HG03558 (cell line): Measurements from ENCODE around the gene CKS1B.

Source experiments
- ATAC-seq: cut with Tn5 transposase; IDR thresholded peaks from one replicate; pipeline ENCODE4 v1.9.1; 2021; ENCODE audit warnings: moderate number of reproducible peaks; ENCODE audit not compliant: unreplicated experiment; ENCODE audit errors: extremely low read depth

The CKS1B gene

DNA sequence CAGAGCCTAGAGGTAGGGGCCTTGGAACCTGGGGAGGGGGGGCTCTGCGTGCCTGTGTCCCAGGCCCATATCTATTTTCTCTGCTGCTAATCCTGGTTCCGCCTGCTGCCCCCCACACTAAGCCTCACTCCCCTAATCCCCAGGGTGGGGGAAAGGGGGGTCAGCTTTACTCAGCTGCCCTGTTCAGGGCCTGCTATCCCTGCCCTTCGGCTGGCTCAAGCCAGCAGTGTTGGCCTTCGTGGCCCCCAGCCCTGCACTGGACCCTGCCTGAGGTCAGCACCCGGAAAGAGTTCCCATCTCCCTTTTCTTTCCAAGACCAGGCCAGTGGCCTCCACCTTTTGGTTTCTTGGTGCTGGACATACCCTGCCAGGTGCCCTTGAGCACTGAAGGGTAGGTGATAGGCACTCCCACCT, 36.5 kb downstream of the CKS1B start:
- no peak for ATAC-seq

DNA sequence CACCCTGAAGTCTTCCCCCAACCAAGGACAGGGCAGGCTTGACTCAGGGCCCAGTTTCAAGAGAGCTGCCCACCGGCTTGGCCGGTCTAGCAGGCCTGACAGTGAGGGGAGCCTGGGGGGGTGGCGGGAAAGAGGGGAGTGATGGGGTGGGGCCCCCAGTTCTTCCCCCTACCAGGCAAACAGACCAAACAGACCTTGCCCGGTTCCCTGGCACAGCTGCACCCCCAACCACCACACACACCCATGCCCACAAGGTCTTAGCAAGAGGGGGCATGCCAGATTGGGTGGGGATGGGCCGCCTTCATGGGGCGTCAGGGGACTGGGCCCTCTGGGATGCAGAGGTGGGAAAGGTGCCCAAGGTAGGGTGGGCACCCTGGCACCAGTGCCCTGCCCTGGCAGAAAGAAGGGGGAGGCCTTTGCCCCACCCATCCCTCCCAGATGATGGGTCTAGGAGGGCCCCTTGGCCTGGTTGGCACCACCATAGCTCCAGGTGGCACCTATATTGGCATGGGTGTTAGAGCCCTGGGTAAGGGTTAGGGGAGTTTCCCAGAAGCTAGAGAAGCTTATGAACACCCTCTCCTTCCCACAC, 37.0 kb downstream of the CKS1B start:
- no peak for ATAC-seq

DNA sequence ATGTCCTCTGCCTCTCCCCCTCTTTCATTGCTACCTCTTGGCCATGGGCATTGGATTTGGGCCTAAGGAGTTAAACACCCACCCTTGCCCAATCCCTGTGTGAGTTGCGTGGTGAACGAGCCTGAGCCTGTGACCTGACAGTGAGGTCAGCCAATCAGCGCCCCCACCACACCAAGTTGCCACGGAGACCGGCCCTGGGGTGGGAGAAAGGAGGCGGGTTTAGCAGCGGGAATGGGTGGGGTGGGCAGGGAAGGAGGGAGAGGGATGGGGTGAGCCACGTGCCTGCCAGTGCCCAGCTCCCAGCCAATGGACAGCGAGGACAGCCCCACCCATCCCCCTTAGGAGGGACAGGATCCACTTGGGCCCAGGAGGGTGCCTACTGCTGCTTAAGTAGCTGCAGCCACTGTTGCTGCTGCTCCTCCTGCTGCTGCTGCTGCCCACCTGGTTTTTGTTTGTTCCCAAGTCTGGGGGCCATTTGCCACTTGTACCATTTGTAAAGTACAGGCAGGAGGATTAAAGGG, 37.6 kb downstream of the CKS1B start:
- no peak for ATAC-seq

DNA sequence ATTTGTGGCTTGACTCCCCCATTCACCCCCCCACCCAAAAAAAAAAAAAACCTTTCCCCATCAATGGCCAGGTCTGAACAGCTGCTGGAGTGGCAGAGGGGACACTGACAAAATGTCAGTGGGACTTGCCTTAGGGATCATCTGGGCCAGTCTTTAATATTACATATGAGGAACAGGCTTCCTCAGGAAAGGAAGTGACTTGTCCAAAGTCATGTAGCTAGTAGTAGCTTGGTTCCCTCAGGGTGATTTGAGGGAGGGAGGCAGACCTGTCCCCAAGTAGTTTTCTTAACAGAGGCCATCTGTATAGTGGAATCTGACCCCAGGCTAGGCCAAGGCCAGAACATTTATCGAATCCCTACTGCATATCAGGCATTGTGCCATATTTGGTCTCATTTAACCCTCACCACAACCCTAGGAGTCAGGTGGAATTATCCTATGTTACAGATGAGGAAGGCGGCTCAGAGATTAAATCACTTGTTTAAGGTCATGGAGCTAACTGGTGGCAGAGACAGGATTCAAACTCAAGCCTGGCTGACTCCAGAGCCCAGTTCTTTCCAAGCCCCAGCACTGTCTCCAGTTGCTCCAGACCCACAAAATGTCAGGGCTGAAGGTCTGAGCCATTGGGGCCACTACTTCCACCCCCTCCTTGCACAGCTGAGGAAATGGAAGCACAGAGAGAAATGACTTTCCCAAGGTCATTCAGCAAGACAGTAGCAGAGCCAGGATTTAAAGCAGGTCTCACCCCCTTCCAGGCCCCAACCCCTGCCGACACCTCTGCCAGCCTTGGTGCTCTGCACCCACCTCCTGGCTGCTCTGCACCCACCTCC, 38.5 kb downstream of the CKS1B start:
- no peak for ATAC-seq

DNA sequence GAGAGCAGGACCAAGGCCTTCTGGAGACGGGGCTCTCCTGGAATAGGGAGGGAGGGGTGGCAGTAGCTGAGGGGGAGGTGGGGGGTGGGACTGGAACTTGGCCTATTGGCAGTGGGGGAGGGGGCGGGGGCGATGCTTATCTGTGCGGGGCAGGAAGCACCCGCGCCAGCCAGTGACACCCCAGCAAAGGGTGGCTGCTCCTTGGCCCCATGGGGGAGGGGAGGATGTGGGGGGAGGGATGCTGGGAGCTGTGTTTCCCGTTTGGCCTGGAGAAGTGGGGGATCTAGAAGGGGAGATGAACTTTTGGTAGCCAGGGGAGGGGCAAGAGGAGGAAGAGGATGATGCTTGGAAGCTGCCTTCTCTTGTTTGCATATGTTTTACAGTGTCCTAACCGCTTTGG, 39.2 kb downstream of the CKS1B start:
- ATAC-seq = no peak

DNA sequence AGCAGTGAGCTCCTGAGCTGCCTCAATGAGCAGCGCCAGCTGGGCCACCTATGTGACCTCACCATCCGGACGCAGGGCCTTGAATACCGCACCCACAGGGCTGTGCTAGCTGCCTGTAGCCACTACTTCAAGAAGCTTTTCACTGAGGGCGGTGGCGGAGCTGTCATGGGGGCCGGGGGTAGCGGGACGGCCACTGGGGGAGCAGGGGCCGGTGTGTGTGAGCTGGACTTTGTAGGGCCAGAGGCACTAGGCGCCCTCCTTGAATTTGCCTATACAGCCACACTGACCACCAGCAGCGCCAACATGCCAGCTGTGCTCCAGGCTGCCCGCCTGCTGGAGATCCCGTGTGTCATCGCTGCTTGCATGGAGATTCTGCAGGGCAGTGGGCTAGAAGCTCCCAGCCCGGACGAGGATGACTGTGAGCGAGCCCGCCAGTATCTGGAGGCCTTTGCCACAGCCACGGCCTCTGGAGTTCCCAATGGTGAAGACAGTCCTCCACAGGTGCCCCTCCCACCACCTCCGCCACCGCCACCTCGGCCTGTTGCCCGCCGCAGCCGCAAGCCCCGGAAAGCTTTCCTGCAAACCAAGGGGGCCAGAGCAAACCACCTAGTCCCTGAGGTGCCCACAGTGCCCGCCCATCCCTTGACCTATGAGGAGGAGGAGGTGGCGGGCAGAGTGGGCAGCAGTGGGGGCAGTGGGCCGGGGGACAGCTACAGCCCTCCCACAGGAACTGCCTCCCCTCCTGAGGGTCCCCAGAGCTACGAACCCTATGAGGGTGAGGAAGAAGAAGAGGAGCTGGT, 40.4 kb downstream of the CKS1B start:
- ATAC-seq = no peak

- no peak for ATAC-seq
Observed at GRCh38 chr1:155015527-155016230, 41.2 kb downstream of the CKS1B start.

GRCh38 chr1:155016231-155016831, 41.9 kb downstream of the CKS1B start:
- no peak for ATAC-seq

GRCh38 chr1:155017041-155017945, 42.8 kb downstream of the CKS1B start:
- ATAC-seq = no peak

DNA sequence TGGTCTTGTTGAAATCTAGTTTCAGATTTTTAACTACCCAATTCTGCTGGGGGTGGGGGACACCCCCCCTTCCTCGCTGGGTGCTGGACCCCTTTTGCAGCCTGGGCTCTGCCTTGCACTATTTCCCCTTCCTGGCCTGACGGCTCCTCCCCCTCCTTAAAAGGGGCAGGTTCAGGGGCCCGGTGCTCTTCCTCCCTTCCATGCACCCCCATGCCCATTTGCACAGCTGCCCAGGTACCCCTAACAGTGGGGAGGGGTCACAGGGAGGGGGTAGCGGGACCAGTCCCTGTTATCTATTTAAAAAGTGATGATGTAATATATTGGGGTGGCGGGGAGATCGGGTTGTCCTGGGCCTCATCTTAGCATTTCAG, 43.5 kb downstream of the CKS1B start:
- ATAC-seq = no peak

DNA sequence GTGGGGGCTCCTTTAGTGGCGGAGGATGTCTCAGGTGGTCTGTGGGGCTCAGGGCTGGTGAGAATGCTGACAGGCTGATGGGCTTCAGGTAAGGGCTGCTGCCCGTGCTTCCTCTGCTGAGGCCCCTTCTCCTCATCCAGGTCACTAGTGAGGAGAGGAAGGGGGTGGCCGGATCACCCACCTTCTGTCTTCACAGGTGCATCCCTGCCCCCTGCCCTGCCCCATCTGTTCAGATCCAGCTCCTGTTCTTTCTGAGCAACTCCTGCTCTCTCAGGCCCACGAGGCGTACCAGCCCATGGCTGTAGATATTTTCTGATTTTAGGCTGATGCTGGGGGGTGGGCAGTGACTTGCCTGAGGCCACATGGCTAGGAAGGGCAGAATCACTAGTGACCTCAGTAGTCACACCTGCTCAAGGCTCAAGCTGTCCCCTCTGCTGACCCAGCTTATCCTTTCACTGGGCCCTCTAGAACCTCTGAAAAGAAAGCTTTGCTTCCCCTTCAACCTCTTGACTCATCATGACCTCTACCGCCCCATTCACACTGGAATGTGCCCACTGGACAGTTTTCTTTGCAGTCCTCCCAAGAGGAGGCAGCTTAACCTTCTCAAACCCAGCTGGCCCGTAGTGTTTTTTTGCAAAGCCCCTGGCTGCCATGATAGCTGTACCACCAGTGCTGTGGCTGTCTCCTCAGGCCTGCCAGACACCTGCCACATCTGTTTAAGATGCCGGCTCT, 44.3 kb downstream of the CKS1B start:
- ATAC-seq = no peak

DNA sequence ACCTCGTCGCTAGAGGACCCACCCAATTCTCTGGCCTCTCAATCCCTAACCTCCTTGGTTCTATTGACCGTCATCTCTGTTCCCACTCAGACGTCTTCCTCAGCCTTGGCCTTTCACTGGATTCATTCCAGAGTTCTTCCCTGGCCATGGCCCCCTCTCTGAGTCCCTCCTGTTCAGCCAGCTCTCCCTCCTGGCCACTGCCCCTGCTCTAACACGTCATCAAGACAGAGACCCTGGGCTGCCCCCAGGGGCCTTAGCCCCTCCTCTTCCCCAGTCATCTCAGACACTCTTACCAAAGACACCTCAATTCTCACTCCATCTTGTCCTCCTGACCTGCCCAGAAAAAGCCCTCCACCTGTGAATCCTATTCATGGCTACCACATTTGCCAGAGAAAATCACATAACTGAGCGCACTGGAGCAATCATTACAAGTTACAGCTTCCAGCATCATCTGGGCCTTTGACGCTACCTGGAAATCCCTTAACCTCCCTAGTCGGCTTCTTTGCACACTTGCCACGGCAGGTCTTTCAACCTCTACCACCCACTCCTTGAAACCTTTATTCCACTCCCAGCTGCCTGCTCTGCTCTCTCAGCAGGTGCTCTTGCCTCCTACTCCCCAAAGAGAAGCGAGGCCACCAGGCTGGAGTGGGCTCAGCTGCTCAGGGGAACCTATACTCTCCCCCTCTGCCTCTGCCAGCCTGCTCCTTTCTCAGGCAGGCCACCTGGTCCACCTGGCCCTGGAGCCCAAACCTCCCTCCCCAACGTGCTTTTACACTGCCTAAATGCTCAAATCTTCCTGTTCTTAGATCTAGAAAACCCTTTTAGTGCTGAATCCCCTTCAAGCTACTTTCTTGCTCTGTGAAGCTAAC, 45.1 kb downstream of the CKS1B start:
- ATAC-seq = no peak

GRCh38 chr1:155022136-155022926, 47.9 kb downstream of the CKS1B start:
- no peak for ATAC-seq

DNA sequence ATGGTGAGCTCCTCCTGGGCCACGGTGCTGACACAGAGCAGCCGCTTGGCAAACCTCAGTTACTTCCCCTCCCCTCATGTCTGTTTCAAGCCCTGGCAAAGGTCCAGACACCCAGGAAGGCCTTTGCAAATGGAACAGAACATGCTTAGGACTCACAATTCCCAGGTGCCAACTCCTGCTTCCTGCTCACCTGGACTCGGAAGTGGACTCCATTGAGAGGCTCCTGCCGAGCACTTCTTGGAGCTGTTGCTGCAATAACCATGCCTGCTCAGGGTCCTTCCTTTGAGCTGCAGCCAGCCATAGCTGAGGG, 48.4 kb downstream of the CKS1B start:
- no peak for ATAC-seq

- ATAC-seq = no peak
Observed at GRCh38 chr1:155023627-155024026, 49.1 kb downstream of the CKS1B start.

GRCh38 chr1:155024315-155024714, 49.8 kb downstream of the CKS1B start:
- no peak for ATAC-seq

DNA sequence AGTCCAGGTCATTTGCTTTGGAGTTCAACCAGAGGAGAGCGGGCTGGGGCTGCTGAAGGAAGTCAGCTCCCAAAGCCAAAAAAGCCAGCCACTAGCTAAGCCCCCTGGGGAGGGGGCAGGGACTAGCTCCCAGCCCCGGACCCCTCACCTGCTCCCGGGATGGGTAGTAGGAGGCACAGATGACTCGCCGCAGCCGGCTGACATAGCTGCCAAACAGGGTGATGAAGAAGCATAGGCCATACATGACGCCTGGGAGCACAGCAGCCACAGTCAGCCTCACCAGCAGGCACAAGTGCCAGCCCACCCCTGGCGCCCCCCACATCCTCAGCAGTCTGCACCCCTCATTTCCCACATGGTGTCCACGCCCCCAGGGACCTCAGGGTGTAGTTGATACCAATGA, 51.7 kb downstream of the CKS1B start:
- ATAC-seq = no peak
